ENCODE measurements around the gene ACP6.

The ACP6 gene

GRCh38 chr1:147717706-147718097, 47.4 kb upstream of the ACP6 start:
- H3K4me2 ChIP-seq (ENCODE audit: low read length) = no peak overlapping the region
- TF ChIP-seq, protein P1, sequence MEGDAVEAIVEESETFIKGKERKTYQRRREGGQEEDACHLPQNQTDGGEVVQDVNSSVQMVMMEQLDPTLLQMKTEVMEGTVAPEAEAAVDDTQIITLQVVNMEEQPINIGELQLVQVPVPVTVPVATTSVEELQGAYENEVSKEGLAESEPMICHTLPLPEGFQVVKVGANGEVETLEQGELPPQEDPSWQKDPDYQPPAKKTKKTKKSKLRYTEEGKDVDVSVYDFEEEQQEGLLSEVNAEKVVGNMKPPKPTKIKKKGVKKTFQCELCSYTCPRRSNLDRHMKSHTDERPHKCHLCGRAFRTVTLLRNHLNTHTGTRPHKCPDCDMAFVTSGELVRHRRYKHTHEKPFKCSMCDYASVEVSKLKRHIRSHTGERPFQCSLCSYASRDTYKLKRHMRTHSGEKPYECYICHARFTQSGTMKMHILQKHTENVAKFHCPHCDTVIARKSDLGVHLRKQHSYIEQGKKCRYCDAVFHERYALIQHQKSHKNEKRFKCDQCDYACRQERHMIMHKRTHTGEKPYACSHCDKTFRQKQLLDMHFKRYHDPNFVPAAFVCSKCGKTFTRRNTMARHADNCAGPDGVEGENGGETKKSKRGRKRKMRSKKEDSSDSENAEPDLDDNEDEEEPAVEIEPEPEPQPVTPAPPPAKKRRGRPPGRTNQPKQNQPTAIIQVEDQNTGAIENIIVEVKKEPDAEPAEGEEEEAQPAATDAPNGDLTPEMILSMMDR (IDR thresholded peaks at IDR 0.05; ENCODE audit: low read length) = no peak
- no peak for TF ChIP-seq EZH2 (IDR thresholded peaks at IDR 0.05; ENCODE audit: borderline replicate concordance, low read length)
- H3K9me3 ChIP-seq (ENCODE audit: low read length) = peaks cover 9% of the 10 kb centered on the region
- H3K9ac ChIP-seq (ENCODE audit: low read length) = no peak overlapping the region
- no peaks in the 10 kb centered on the region; the same call in 1 of the 2 replicates for H3K36me3 ChIP-seq (ENCODE audit: insufficient read depth, low read length)
- no peaks in the 10 kb centered on the region for H3K4me1 ChIP-seq (ENCODE audit: insufficient read depth, low read length, severe bottlenecking)
- no peak overlapping the region for H2AFZ ChIP-seq (ENCODE audit: low read length)
- H3K27ac ChIP-seq (ENCODE audit: low read depth, low read length, poor library complexity, severe bottlenecking) = no peak overlapping the region
- no peaks in the 10 kb centered on the region for H3F3A ChIP-seq (ENCODE audit: insufficient read depth, low read length)
- H3K79me2 ChIP-seq (ENCODE audit: insufficient read depth, low read length) = no peaks in the 10 kb centered on the region
- peaks cover 3% of the 10 kb centered on the region; the same call in 1 of the 2 replicates for H3K27me3 ChIP-seq (ENCODE audit: insufficient read depth, low read length)
- no peaks in the 10 kb centered on the region for H3K9me2 ChIP-seq (ENCODE audit: low read depth, low read length)
- no peaks in the 10 kb centered on the region for H4K20me1 ChIP-seq (ENCODE audit: insufficient read depth, low read length)
- no peak overlapping the region for H3K4me3 ChIP-seq (ENCODE audit: low read depth, low read length, poor library complexity, severe bottlenecking)

- Histone ChIP-seq H3K4me1 (ENCODE audit: insufficient read depth, low read length, severe bottlenecking) (no peaks in the 10 kb centered on the region), H3K4me3 (ENCODE audit: low read depth, low read length, poor library complexity, severe bottlenecking) (no peak overlapping the region), H3K27me3 (ENCODE audit: insufficient read depth, low read length) (peaks cover 3% of the 10 kb centered on the region; the same call in 1 of the 2 replicates), H3K27ac (ENCODE audit: low read depth, low read length, poor library complexity, severe bottlenecking) (no peak overlapping the region), H3K9me2 (ENCODE audit: low read depth, low read length) (no peaks in the 10 kb centered on the region), H2AFZ (ENCODE audit: low read length) (no peak overlapping the region), H3K9ac (ENCODE audit: low read length) (no peak overlapping the region), H3K9me3 (ENCODE audit: low read length) (peaks cover 9% of the 10 kb centered on the region), H3F3A (ENCODE audit: insufficient read depth, low read length) (no peaks in the 10 kb centered on the region), H3K79me2 (ENCODE audit: insufficient read depth, low read length) (no peaks in the 10 kb centered on the region), H4K20me1 (ENCODE audit: insufficient read depth, low read length) (no peaks in the 10 kb centered on the region), H3K4me2 (ENCODE audit: low read length) (no peak overlapping the region), H3K36me3 (ENCODE audit: insufficient read depth, low read length) (no peaks in the 10 kb centered on the region; the same call in 1 of the 2 replicates)
- TF ChIP-seq, protein P1 (IDR thresholded peaks at IDR 0.05; ENCODE audit: low read length) = no peak
- TF ChIP-seq EZH2 (IDR thresholded peaks at IDR 0.05; ENCODE audit: borderline replicate concordance, low read length) = no peak
These were observed 46.9 kb upstream of the ACP6 start for GRCh38 chr1:147717051-147717705.

DNA sequence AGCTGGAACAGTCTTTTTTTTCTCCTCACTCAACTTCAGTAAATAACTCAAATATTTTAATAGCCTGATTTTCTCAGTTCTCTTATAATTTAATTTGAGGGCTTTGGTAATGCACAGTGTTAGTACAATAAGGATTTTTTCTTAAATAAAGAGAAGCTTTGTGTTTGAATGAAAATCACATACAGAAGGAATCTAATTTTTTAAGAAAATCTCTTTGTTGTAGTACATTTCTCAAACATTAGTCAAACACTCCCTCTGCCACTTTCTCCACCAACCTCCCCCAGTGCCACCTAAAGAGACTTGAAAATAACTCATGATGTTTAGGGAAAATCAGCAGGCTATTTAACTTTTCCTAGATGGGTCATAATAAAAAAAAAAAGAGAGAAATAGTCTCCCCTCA, 42.3 kb upstream of the ACP6 start:
- H4K20me1 ChIP-seq (ENCODE audit: insufficient read depth, low read length) = no peaks in the 10 kb centered on the region
- H3K4me1 ChIP-seq (ENCODE audit: insufficient read depth, low read length, severe bottlenecking) = no peaks in the 10 kb centered on the region
- no peak overlapping the region for H3K4me3 ChIP-seq (ENCODE audit: low read depth, low read length, poor library complexity, severe bottlenecking)
- H2AFZ ChIP-seq (ENCODE audit: low read length) = no peak overlapping the region
- H3K4me2 ChIP-seq (ENCODE audit: low read length) = no peak overlapping the region
- no peaks in the 10 kb centered on the region for H3K36me3 ChIP-seq (ENCODE audit: insufficient read depth, low read length)
- H3K9me2 ChIP-seq (ENCODE audit: low read depth, low read length) = no peaks in the 10 kb centered on the region
- no peaks in the 10 kb centered on the region for H3K9me3 ChIP-seq (ENCODE audit: low read length)
- no peak overlapping the region for H3K9ac ChIP-seq (ENCODE audit: low read length)
- H3F3A ChIP-seq (ENCODE audit: insufficient read depth, low read length) = no peaks in the 10 kb centered on the region
- no peak overlapping the region for H3K27ac ChIP-seq (ENCODE audit: low read depth, low read length, poor library complexity, severe bottlenecking)
- no peaks in the 10 kb centered on the region for H3K27me3 ChIP-seq (ENCODE audit: insufficient read depth, low read length)
- no peak for TF ChIP-seq EZH2 (IDR thresholded peaks at IDR 0.05; ENCODE audit: borderline replicate concordance, low read length)
- TF ChIP-seq, protein P1 (IDR thresholded peaks at IDR 0.05; ENCODE audit: low read length) = no peak
- H3K79me2 ChIP-seq (ENCODE audit: insufficient read depth, low read length) = no peaks in the 10 kb centered on the region

Data from OCI-LY1 (cell line).